T-helper 1 cell treated with Interleukin-12 subunit alpha and Interleukin-12 subunit beta and Interleukin-4 antibody, amounts not matched to agents 30 μg/mL and 1 μg/mL, for 36 hours (primary cell): ENCODE measurements around the gene WDFY3.
A peak's percentile ranks its signal among the peaks of the same experiment; 100 is the strongest.

ENCODE experiments used
- H3K27ac Mint-ChIP-seq: one replicate; pipeline ENCODE4 v1.8.0; 2021; ENCODE audit warnings: mild to moderate bottlenecking, mixed read lengths
- H3K27me3 Mint-ChIP-seq: one replicate; pipeline ENCODE4 v1.8.0; 2021; ENCODE audit warnings: low read depth, mixed read lengths
- H3K36me3 Mint-ChIP-seq: one replicate; pipeline ENCODE4 v1.8.0; 2021; ENCODE audit warnings: low read depth, mixed read lengths
- H3K4me1 Mint-ChIP-seq: one replicate; pipeline ENCODE4 v1.8.0; 2021; ENCODE audit warnings: low read depth, mixed read lengths
- H3K4me3 Mint-ChIP-seq: one replicate; pipeline ENCODE4 v1.8.0; 2021; ENCODE audit warnings: mild to moderate bottlenecking, moderate library complexity, mixed read lengths
- H3K9me3 Mint-ChIP-seq: one replicate; pipeline ENCODE4 v1.8.0; 2021; ENCODE audit warnings: mixed read lengths

The WDFY3 gene

DNA sequence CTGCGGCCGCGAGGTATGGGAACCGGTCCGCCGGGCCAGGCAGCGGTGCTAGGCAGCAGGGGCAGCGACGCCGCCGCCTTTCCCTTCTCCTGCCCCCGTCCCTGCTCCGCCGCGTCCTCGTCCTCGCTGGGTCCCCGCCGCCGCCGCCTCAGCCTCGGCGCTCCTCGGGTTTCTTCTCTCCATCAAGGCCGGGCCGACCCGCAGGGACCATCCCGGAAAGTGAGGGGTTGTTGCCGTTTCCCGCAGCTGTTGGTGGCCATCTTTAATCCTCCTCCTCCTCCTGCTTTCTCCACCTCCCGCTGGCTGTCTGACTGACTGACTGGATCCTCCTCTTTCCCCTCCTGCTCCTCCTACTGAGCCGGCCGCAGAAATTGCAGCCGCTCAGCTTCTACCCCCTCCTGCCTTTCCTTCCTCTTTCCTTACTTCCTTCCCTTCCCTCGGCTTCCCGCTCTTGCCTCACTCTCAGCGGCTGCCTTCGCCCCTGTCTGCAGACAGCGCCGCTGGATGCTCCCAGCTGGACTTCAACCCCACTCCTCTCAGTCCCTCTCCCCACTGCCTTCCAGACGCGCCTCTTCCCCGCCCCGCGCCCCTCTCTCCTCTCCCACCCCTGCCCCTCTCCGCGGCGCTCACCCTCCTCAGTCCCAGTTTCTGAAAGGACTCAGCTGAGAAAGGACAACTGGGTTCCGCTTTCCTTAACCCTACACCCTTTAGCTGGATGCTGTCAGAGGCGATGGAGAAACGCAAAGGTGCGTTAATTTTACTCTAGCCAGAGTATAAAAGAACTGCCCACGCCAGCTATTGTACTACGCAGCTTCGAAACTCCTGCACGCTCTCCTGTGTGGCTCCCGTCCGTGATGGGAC, at the start of gene WDFY3:
WDFY3 (minus strand) TSS at position 309 of the 861 bp plus-strand sequence. CDS start 106,099 bp downstream, outside the sequence.
- Mint-ChIP-seq H3K4me1 (peaks cover 2% of the 10 kb centered on the region), H3K4me3 (peak within 1 kb of the TSS; percentile 78), H3K27ac (no peak within 1 kb of the TSS), H3K9me3 (no peaks in the 10 kb centered on the region), H3K27me3 (peaks cover 50% of the 10 kb centered on the region), H3K36me3 (no peaks in the 10 kb centered on the region)

DNA sequence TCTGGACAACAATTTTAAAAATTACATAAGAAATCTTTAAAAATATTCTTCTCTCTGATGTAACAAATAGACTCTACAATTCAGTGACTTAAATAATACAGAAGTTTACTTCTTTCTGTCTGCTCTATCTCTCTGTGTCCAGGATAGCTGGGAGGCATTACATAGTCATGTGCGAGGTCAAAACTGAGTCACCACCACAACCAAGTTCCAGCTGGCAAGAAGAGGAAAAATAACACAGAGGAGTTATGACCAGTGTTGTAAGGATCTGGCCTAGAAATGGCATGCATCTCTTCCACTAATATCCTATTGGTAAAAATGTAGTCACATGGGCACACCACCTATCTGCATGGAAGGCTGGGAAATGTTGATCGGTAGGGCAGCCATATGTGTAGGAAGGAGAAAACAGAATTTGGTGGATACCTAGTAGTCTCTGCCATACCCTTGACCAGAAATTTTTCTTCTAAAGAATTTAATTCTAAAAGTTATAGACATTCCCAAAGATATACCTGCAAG, 39.4 kb upstream of the WDFY3 start:
- Mint-ChIP-seq H3K36me3 (no peaks in the 10 kb centered on the region), H3K4me3 (no peak overlapping the region), H3K4me1 (no peaks in the 10 kb centered on the region), H3K27me3 (no peaks in the 10 kb centered on the region), H3K9me3 (no peaks in the 10 kb centered on the region), H3K27ac (no peak overlapping the region)

DNA sequence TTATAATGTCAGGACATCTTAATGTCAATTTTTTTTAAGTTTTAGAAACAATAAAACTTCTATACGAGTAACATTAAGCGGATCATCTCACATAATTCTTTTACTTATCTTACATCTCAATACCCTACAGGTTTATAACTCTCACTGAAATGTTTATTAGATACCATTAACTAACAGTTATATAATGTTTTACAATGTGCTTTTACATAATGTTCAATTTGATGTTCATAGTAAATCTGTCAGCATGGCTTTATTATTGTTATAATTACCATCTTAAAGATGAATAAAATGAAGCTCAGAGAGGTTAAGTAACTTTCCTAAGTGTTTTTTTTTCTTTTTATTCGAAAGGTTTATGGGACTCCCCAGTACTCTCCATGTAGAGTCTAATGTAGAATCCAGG, 33.9 kb upstream of the WDFY3 start:
- Mint-ChIP-seq H3K27ac (no peak overlapping the region), H3K27me3 (no peaks in the 10 kb centered on the region), H3K4me1 (no peaks in the 10 kb centered on the region), H3K36me3 (no peaks in the 10 kb centered on the region), H3K9me3 (no peaks in the 10 kb centered on the region), H3K4me3 (no peak overlapping the region)

- no peaks in the 10 kb centered on the region for H3K36me3 Mint-ChIP-seq
- no peaks in the 10 kb centered on the region for H3K4me1 Mint-ChIP-seq
- no peak overlapping the region for H3K4me3 Mint-ChIP-seq
- no peak overlapping the region for H3K27ac Mint-ChIP-seq
- no peaks in the 10 kb centered on the region for H3K27me3 Mint-ChIP-seq
- H3K9me3 Mint-ChIP-seq = no peaks in the 10 kb centered on the region
Measured at GRCh38 chr4:84995386-84995785, 28.9 kb upstream of the WDFY3 start.

GRCh38 chr4:84994280-84994679, 27.8 kb upstream of the WDFY3 start:
- Mint-ChIP-seq H3K9me3 (no peaks in the 10 kb centered on the region), H3K27me3 (no peaks in the 10 kb centered on the region), H3K27ac (no peak overlapping the region), H3K4me3 (no peak overlapping the region), H3K36me3 (no peaks in the 10 kb centered on the region), H3K4me1 (no peaks in the 10 kb centered on the region)

GRCh38 chr4:84985952-84986351, 19.5 kb upstream of the WDFY3 start:
- Mint-ChIP-seq H3K36me3 (no peaks in the 10 kb centered on the region), H3K27me3 (no peaks in the 10 kb centered on the region), H3K4me1 (no peaks in the 10 kb centered on the region), H3K4me3 (no peak overlapping the region), H3K9me3 (no peaks in the 10 kb centered on the region), H3K27ac (no peak overlapping the region)

- Mint-ChIP-seq H3K4me3 (no peak overlapping the region), H3K27ac (no peak overlapping the region), H3K4me1 (no peaks in the 10 kb centered on the region), H3K27me3 (no peaks in the 10 kb centered on the region), H3K36me3 (no peaks in the 10 kb centered on the region), H3K9me3 (no peaks in the 10 kb centered on the region)
Measured at GRCh38 chr4:84977396-84977795, 10.9 kb upstream of the WDFY3 start.

DNA sequence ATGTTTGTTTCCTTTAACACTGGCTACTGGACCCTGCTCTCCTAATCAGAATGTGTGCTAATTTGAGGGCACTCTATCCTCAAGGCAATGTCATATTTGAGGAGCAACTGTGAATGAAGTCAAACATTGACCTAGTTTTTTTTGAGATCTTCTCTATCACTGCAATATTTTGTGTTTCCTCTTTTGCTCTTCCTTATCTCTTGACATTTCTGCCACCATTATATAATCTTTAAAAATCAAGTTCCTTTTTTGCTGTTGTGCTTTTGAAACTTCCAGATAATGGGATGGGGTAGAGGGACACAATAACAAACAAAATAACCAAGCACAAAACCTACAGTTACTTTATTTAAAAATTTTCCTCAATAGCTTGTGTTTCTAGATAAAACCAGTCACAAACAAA, 7.4 kb upstream of the WDFY3 start:
- Mint-ChIP-seq H3K27ac (no peak overlapping the region), H3K4me3 (no peak overlapping the region), H3K36me3 (no peaks in the 10 kb centered on the region), H3K27me3 (peaks cover 11% of the 10 kb centered on the region), H3K9me3 (no peaks in the 10 kb centered on the region), H3K4me1 (no peaks in the 10 kb centered on the region)

DNA sequence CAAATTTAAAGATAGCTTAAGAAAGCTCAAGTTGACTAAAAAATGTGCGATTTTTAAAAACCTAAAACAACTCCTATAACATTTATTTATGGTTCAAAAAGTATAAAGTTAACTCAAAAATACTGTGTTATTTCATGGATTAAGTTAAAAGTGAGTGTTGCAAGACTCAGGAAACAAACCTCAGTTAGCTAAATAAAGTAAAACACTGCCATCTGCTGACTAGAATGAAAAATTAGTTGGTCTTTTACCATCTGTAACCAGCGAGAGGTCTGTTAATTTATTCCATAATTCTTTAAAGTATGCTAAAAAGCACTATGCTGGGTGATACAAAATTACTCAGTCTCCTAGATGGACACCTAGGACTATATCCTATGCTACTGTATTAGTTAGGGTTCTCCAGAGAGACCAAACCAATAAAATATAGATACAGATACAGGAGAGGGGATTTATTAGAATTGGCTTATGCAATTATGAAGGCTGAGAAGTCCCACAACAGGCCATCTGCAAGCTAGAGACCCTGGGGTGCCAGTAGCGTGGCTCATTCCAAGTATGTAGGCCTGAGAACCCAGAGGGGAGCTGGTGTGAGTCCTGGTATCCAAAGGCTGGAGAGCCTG, 4.9 kb upstream of the WDFY3 start:
- Mint-ChIP-seq H3K27ac (no peak overlapping the region), H3K36me3 (no peaks in the 10 kb centered on the region), H3K4me1 (peaks cover 2% of the 10 kb centered on the region), H3K9me3 (no peaks in the 10 kb centered on the region), H3K4me3 (no peak overlapping the region), H3K27me3 (peaks cover 34% of the 10 kb centered on the region)

DNA sequence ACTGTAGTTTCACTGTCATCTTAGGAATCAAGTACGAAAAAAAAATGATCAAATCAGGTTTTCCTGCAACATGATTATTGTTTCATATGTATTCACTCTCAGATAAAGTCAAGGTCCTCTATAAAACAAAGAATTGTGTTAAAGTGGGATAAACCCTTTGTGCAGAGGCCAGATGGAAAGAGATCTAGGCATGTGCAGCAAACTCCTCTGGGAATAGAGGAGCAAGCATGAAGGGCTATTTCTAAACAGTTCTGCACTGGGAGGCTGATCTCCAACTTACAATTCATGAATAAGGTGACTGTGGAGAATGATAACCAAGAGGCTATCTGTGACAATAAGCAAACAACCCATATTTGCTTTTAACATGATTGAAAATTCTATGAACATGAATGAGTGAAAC, 2.4 kb upstream of the WDFY3 start:
- Mint-ChIP-seq H3K9me3 (no peaks in the 10 kb centered on the region), H3K36me3 (no peaks in the 10 kb centered on the region), H3K4me1 (peaks cover 2% of the 10 kb centered on the region), H3K4me3 (no peak overlapping the region), H3K27me3 (peaks cover 46% of the 10 kb centered on the region), H3K27ac (no peak overlapping the region)

- Mint-ChIP-seq H3K4me1 (peaks cover 2% of the 10 kb centered on the region), H3K4me3 (peak overlapping the region; percentile 78), H3K9me3 (no peaks in the 10 kb centered on the region), H3K36me3 (no peaks in the 10 kb centered on the region), H3K27ac (no peak overlapping the region), H3K27me3 (peaks cover 47% of the 10 kb centered on the region)
Measured at GRCh38 chr4:84967243-84967690, 777 bp upstream of the WDFY3 start.

DNA sequence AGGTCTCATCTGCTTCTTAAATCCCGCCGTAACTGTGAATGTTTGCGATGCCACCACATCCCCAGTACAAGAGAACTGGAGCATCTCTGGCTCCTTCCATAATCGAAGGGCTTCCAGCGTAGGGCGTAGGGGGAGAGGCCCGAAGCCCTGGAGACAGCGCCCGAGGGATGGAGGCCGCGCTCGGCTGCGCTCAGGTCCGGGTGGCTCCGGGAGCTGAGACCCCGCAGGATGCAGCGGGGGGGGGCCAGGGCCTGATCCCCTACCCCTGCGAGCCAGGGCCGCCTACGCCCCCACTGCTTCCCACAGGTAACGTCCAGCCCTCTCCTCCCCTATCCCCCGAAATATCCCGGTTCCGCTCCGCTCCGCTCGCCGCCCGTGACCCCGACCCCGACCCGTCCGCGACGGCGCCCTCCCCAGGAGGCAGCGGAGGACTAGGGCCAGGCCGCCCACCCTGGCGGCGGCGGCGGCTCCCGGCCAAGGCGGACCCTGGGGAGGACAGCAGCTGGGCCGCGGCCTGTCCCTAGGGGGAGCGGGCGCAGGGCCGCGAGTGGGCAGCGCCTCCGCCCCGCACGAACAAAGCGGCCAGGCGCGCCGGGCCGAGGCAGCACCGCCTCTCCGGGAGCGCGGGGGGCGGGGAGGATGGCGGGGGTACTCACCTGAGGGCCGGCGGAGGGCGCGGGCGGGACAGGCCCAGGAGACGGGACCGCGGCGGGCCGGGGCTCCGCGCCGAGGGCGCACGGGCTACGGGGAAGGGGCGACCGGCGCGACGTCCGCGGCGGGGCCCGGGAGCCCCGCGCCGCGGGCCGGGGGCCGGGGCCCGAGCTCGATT, 723 bp downstream of the WDFY3 start:
- Mint-ChIP-seq H3K27ac (no peak overlapping the region), H3K4me3 (no peak overlapping the region), H3K4me1 (peaks cover 2% of the 10 kb centered on the region), H3K9me3 (no peaks in the 10 kb centered on the region), H3K27me3 (peaks cover 50% of the 10 kb centered on the region), H3K36me3 (no peaks in the 10 kb centered on the region)

DNA sequence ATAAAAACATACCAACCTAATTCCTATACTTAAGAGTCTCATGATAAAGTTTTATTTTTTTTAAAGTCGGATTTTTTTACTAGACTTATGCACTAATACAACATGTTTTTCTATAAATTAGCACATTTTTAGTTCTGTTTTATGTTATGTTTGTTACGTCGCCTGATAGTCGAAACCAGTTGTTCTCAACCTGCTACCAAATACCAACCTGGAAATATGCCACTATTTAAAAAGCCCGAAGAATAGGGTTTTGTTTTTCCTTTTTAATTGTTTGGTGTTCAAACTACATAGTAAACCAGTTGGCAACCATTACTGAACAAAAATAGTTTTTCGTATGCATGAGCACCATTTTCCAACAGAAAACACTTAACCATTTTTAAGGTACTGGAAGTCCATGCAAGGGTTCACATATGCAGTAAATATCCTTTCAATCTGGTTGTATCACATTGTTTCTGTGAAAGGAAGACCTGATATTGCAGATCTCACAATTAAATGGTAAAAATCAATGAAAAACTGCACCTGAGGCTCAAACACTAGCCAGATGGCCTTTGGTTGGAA, 1.4 kb downstream of the WDFY3 start:
- Mint-ChIP-seq H3K4me3 (no peak overlapping the region), H3K4me1 (peaks cover 2% of the 10 kb centered on the region), H3K9me3 (no peaks in the 10 kb centered on the region), H3K36me3 (no peaks in the 10 kb centered on the region), H3K27me3 (peaks cover 49% of the 10 kb centered on the region), H3K27ac (no peak overlapping the region)

GRCh38 chr4:84962102-84962501, 4.4 kb downstream of the WDFY3 start:
- Mint-ChIP-seq H3K27me3 (peaks cover 23% of the 10 kb centered on the region), H3K36me3 (no peaks in the 10 kb centered on the region), H3K9me3 (no peaks in the 10 kb centered on the region), H3K4me3 (no peak overlapping the region), H3K27ac (no peak overlapping the region), H3K4me1 (peaks cover 2% of the 10 kb centered on the region)
